NCI-H2081 (cell line): ENCODE measurements around the gene CEP162.
"Not testable (repeated sequence)": the region's sequence is repeated elsewhere in the genome, so short reads cannot be mapped to it uniquely, and the experiment has no call there.

ENCODE experiments used
- DNase-seq, 2 experiments: peaks; one replicate each; lab custom pipeline; 2025; lab: John Stamatoyannopoulos, UW

CEP162 gene

DNA sequence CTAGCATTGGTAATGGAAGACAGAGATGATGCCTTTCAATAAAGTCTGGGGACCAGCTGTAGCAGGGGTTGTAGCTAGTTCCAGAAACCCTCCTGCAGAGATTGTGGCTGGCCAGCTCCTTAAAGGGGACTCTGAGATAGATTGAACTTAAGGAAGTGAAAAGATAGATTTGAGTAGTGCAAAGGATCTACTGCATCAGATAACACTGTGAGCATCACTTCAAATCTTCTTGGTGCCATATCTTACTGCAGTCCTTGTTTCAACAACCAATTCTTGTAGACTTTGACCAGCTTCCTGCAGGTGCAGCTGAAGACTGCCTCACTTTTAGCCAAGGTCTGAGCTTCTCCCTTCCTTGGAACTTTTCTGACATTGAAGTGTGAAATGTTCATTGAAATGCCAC is 14.8 kb upstream of the CEP162 start:
- DNase-seq = no peak

DNA sequence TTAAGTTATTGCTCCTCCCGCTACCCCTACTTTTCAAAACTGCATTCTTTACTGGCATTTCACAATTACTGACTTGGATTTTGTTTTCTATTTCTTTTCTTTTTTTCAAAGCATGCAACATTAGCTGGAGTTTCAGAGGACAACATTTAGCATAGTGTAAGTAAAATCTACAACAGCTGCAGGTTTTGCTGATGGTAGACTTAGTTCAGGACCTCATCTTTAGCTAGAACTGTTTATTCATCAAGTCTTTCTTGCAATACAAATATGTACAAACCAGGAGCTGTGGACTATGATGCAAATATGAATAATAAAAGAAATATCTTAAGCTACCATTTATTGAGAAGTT is 728 bp upstream of the CEP162 start:
- DNase-seq = no peak

DNA sequence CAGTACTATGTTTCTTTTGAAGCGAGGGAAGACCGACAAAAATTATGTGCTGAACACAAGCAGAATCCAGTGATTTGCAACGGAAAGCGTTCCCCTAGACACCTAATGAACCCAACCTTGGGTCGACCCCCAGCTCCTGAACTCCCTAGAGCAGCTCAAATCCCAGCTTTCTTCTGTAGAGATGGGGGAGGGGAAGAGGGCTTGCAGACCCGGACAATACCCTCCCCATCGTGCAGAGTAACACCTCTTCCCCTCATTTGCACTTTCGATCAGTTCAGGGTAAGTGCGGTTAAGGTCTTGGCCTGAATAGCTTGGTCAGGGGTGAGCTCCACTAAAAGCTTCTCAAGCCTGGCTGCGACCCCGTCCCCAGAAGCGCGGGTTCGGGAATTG is 404 bp downstream of the CEP162 start:
- peak in 1 of 2 experiments; percentile 9 for DNase-seq

DNA sequence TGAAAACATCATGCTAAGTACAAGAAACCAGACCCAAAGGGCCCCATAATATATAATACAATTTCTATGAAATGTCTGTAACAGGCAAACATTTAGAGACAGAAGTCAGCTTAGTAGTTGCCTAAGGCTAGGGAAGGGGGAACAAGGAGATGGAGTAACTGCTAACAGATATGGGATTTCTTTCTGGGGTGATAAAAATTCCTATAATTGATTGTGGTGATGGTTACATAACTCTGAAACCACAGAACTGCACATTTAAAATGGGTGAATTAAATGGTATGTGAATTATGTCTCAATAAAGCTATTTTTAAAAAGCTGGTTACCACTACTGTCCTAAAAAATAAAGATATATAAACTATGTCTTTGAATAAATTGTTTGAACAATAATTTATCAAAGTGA is 3.2 kb downstream of the CEP162 start:
- no peak for DNase-seq

DNA sequence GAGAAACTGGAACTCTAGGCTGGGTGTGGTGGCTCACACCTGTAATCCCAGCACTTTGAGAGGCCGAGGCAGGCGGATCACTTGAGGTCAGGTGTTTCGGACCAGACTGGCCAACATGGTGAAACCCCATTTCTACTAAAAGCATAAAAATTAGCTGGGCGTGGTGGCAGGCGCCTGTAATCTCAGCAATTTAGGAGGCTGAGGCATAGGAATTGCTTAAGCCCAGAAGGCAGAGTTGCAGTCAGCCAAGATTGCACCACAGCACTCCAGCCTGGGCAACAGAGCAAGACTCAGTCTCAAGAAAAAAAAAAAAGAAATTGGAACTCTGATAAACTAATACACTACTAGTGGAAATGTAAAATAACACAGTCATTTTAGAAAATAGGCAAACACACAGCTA is 3.8 kb downstream of the CEP162 start:
- DNase-seq = not testable (repeated sequence)

DNA sequence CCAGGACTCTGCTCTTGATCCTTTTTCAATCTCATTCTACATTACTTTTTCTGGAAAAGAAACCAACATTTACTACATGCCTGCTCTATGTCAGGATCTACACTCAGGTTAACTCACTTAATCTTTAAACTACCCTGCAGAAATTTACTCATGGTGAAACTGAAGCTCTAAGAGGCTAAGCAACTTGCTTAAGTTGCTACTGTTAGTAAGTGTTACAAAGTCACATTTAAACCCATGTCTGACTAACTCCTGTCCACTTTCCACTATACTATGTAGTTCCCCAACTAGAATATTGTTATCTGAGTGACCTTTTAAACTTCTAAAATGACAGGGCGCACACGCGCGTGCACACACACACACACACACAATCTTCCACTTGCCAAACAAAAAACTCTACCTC is 5.0 kb downstream of the CEP162 start:
- DNase-seq = no peak

DNA sequence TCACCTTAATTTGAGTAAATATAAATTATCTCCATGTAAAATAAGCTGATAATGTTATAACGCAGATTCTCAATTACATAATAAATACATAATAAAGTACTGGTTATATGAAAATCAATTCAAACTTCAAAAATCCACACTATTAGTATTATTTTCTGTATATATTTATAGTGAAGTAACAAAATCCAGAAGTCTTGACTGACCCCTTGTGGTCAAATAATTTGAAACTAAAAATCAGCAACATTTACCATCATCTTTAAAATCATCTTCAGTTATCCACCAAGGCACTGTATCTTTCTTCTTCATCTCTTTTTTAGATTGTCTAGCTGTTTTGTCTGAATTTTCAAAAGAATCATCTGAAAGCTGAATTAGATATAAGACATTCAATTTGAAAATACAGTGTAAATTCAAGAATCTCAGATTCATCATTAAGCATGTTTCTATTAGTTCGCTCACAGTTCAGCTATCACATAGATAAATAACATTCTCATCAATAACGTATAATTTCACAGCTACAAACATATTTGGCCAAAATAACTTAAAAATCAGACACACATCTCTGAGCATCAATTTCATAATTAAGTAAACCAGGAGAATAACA is 6.5 kb downstream of the CEP162 start:
- DNase-seq = peak; percentile 1 to 25

DNA sequence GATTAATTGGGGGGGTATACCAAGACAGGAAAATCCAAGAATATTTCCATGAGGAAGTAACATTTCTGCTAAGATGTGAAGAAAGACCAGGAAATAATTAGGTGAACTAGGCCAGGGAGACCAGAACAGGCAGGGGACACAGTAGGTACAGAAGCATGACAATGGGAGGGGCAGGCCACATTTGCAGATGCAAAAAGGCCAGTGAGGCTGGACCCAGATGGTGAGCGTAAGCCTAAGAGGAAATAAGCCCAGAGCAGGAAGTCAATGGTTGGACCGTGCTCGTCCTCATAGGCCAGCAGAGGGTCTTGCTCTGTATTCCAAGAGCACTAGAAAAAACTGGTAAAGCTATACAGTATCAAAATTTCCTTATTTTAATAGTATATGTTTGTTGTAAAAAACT is 9.4 kb downstream of the CEP162 start:
- no peak for DNase-seq

DNA sequence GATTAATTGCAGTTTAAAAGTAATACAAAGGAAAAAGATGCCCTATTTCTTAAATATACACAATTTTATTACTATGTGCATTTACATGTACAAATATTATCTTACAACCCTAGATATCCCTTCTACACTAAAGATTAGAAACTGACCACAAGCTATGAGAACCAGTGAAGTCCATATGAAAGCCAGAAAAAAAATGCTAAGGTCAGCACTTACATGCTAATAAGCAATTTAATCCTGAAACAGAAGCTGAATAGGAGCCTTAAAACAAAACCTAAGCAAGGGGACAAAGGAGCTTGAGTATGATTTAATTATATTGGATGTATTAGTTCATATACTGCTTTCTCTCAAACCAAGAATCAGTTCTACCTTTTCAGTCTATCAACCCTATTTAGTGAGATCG is 14.2 kb downstream of the CEP162 start:
- no peak for DNase-seq

DNA sequence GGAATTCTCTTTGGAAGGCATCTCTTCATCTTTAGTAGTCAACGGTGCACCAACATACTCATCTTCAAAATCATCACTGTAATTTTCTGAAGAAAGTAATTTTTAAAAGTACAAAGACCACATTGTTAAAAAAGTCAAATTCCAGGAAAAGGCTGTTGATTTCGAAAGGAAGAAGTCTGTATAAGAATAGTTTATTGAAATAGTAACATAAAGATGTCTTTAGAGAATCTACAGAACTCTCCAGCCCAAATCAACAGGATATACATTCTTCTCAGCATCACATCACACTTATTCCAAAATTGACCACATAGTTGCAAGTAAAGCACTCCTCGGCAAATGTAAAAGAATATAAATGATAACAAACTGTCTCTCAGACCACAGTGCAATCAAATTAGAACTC is 23.4 kb downstream of the CEP162 start:
- no peak for DNase-seq

DNA sequence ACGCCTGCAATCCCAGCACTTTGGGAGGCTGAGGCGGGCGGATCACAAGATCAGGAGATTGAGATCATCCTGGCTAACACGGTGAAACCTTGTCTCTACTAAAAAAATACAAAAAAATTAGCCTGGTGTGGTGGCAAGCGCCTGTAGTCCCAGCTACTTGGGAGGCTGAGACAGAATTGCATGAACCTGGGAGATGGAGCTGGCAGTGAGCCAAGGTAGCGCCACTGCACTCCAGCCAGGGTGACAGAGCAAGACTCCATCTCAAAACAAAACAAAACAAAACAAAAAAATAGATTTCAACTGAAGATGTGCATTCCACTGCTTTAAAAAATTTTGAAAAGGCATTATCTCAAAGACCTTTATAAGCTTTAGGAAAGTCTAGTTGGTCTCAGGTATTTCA is 27.5 kb downstream of the CEP162 start:
- not testable (repeated sequence) for DNase-seq

DNA sequence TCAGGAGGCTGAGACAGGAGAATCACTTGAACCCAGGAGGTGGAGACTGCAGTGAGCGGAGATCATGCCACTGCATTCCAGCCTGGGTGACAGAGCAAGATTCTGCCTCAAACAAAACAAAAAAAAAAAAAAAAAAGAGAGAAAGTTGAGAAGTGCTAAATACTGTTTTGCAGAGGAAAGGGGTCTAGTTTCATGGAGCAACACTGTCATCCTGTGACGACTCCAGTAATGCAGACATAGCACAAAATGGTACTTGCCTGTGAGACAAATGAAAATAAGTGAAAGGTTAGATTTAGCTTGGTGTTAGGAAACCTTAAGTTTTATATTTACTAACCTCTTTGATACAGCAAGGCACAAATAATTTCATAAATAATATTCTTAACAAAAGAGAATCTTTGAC is 29.7 kb downstream of the CEP162 start:
- no peak for DNase-seq

DNA sequence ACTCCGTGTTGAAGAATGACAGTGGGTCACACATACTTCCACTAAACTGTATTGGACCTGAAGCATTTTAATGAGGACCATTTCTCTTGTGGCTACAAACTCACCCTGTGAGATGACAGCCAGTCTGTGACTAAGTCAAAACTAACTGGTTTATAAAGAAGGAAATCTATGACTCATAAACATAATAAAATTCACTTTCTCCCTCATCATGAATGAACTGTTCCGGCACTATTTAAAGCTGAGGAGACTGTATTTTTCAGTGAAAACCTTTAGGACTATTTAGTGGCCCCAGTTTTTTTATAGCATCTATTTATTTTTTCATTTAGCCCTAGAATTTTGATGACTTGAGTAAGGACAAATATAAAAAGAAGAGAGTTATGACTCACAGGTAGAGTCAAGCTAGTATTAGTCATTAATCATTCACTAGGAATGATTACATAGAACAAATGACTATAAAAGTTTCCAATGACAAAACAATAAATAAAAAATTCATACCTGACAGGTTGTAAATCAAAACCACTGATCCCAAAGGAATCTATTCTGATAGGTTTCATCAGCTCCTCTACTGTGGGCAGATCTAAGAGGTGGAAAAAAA is 34.2 kb downstream of the CEP162 start:
- no peak for DNase-seq

DNA sequence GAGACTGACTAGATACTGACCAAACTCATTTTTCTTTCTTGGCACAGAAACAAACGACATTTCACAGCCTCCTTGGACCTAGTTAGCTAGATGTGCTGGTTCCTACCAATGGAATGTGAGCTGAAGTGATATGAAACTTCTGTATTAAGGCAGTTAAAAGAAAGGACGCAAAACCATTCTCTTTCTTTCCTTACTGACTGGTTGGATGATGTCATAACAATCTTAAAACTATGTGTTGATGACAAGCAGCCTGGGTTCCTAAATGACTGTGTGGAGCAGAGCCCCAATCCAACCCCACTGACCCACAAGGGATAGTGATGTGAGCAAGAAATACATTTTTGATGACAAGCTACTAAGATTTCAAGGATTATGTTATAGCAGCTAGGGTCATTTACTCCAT is 35.6 kb downstream of the CEP162 start:
- no peak for DNase-seq

DNA sequence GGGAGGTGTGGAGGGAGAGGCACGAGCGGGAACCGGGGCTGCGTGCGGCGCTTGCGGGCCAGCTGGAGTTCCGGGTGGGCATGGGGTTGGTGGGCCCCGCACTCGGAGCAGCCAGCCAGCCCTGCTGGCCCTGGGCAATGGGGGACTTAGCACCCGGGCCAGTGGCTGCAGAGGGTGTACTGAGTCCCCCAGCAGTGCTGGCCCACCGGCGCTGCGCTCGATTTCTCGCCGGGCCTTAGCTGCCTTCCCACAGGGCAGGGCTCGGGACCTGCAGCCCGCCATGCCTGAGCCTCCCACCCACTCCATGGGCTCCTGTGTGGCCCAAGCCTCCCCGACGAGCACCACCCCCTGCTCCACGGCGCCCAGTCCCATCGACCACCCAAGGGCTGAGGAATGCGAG is 38.1 kb downstream of the CEP162 start:
- not testable (repeated sequence) for DNase-seq

DNA sequence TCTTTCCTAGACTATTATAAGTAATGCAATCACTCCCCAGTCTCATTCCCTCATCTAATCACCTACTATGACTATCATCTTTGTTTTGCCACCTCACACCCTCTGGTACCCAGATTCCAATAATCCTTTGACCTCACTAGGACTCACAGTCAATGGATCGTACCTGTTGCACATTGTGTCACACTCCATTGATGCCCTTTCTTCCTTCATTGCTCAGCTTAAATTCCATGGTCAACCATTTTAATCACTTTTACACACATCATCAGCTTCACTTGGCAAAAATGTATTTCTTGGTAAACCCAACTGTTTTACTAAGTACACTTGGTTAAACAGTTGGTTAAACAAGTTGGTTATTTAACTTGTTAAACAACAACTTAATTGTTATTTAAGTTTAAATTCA is 44.0 kb downstream of the CEP162 start:
- DNase-seq = no peak

DNA sequence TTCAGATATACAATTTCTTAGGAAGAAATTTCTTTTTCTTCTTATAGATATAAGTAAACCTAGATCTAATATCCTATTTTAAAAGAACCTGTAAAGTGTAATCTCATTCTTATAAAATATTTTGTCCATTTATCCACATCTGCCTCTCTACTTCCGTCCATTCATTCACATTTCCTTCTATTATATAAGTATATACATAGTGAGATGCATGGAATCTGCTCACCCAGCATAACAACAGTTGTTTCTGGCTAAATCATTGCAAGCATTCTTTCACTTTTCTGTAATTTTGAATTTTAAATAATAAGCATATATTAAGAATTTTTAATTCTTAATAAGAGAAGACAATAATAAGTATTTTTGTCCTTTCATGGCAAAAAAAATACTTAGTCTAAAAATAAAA is 45.4 kb downstream of the CEP162 start:
- no peak for DNase-seq

DNA sequence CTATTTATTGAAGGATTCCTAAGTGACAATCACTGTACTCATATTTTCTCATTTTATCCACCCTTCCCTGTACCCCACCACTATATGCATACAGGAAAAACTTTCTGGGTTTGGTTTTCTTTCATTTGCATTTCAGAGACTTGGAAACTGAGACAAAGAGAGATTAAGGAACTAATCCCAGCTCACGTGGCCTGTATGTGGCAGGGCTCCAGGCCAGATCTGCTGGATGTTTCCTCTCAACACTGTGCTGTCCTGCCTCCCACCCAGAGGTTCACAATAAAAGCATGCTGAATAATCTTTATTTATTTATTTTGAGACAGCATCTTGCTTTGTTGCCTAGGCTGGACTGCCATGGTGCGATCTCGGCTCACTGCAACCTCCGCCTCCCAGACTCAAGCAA is 50.2 kb downstream of the CEP162 start:
- DNase-seq = no peak

DNA sequence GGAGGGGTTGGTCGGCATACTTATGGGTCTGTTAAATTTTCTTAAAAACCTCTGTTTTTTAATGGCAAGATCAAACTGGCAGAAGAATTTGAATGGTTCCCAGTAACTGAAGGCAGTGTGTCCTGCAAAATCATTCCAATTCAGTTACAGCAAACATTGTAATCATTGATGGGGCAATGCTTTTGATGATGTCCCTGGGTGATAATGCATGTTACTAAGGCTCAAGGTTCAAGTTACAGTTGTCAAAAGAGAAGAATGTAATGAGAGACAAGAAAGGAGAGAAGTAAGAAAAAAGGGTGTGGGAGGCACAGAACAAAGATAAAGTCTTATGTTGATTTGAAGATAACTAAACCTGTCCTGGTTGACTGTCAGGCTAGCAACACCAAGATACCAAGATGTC is 54.9 kb downstream of the CEP162 start:
- no peak for DNase-seq

DNA sequence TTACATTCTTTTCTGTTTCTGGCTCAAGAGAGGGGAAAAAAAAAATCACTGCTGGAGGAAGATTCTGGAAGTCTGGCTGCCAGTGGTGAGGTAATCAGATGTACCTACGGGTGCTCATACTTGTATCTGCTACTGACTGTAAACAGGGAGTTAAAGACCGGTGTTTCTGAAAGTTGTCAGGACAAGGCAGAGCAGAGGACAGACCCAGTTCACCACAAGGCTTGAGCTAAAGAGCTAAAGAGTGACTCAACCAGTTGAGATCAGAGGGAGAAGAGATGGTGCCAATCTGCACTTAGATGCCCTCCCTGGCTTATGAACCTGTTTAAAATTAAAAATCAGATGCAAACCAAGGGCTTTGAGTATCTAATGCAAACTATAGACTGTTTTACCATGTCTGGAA is 55.4 kb downstream of the CEP162 start:
- no peak for DNase-seq

DNA sequence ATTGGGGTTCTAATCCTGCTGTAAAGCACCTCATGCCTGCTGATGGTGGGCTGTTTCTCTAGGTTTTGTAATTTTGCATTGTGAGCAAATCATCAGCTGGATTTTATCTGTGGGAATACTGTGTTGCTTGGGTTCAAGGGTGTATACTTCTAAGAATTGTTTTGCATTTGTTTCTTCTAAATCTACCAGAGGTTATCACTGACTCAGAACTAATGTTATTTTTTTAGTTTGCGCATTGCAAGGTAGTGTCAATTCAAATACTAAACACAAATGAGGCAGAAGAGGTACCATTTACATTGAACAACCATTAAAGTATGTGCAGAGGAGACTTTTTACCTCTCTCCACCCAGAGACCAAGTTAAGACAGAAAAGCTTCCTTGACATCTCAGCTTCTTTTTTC is 60.0 kb downstream of the CEP162 start:
- DNase-seq = no peak

DNA sequence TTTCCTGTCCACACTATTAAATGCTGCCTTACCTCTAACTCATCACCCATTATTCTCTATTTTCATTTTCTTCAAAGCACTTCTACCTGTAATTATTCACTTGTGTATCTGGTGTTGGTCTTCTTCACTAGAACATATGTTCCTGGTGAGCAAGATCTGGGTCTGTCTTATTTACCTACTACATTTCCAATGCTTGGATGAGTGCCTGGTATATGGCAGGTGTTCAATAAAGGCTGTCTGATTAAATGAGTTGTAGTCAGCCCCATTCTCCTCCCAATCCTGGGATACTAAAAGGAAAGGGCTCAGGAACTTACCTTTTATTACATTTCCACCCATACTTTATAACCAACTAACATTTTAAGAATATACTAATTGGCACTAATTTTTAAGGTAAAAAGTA is 61.0 kb downstream of the CEP162 start:
- DNase-seq = peak; percentile 29 to 62

DNA sequence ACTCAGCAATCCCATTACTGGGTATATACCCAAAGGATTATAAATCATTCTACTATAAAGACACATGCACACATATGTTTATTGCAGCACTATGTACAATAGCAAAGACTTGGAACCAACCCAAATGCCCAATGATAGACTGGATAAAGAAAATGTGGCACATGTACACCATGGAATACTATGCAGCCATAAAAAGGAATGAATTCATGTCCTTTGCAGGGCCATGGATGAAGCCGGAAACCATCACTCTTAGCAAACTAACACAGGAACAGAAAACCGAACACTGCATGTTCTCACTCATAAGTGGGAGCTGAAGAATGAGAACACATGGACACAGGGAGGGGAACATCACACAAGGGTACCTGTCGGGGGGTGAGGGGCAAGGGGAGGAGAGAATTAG is 63.1 kb downstream of the CEP162 start:
- DNase-seq = not testable (repeated sequence)

DNA sequence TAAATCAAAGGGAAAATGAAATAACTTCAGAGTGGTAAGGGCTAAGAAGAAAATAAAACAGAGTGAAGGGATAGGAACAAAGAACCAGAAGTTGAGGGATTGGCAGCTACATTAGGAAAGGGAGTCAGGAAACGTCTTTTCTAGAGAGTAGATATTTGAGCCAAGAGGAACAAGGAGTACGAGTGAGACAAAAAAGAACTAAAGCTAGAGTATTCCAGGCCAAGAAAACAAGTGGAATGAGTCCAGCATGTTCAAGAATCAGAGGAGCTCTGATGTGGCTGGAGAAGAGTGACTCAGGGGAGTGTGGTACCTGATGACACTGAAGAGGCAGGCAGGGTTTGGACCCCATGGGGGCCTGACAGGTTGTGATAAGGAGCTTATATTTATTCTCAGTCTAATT is 66.3 kb downstream of the CEP162 start:
- no peak for DNase-seq

DNA sequence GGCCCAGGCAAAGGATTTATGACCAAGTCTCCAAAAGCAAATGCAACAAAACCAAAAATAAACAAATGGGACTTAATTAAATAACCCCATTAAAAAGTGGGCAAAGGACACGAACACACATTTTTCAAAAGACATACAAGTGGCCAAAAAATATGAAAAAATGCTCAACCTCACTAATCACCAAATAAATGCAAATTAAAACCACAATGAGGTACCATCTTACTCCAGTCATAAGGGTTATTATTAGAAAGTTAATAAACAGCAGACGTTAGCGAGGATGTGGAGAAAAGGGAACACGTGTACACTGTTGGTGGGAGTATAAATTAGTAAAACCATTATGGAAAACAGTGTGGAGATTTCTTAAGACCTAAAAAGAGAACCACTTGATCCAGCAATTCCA is 71.1 kb downstream of the CEP162 start:
- no peak for DNase-seq
